Measurements from ENCODE around the gene SPEG.

Gene SPEG

GRCh38 chr2:219446101-219446504 is 11.5 kb downstream of the SPEG start:
- DNase-seq, result no peak

- DNase-seq, result no peak
Observed at GRCh38 chr2:219446689-219447088, 12.0 kb downstream of the SPEG start.

- no peak for DNase-seq
Observed at GRCh38 chr2:219447242-219448098, 12.8 kb downstream of the SPEG start.

GRCh38 chr2:219448099-219448775 is 13.6 kb downstream of the SPEG start:
- no peak for DNase-seq

GRCh38 chr2:219448776-219449341 is 14.2 kb downstream of the SPEG start:
- DNase-seq, result no peak

- no peak for DNase-seq
Observed at GRCh38 chr2:219449609-219450008, 15.0 kb downstream of the SPEG start.

- DNase-seq, result no peak
Observed at GRCh38 chr2:219451661-219452360, 17.2 kb downstream of the SPEG start.

- no peak for DNase-seq
Observed at GRCh38 chr2:219452361-219453317, 18.0 kb downstream of the SPEG start.

- DNase-seq, result no peak
Observed at GRCh38 chr2:219453671-219454590, 19.3 kb downstream of the SPEG start.

GRCh38 chr2:219455581-219455980 is 20.9 kb downstream of the SPEG start:
- DNase-seq, result no peak

GRCh38 chr2:219457784-219458369 is 23.2 kb downstream of the SPEG start:
- no peak for DNase-seq

GRCh38 chr2:219458996-219459395 is 24.4 kb downstream of the SPEG start:
- DNase-seq, result no peak

- no peak for DNase-seq
Observed at GRCh38 chr2:219459460-219460311, 25.0 kb downstream of the SPEG start.

GRCh38 chr2:219460424-219460926 is 25.8 kb downstream of the SPEG start:
- no peak for DNase-seq

GRCh38 chr2:219461047-219461514 is 26.4 kb downstream of the SPEG start:
- no peak for DNase-seq

GRCh38 chr2:219461669-219462068 is 27.0 kb downstream of the SPEG start:
- DNase-seq, result no peak

- no peak for DNase-seq
Observed at GRCh38 chr2:219462349-219462748, 27.7 kb downstream of the SPEG start.

GRCh38 chr2:219464286-219465032 is 29.8 kb downstream of the SPEG start:
- no peak for DNase-seq

Measured in KG1 (cell line).